Mesothelial cell of epicardium (in vitro differentiated cells): ENCODE data around the gene DENND2C. TPM values are rescaled to one million over a fixed set of nuclear protein-coding genes. Genes with fewer than 3 reads are reported as not detected.

Source experiments
- DNase-seq, 2 experiments: peaks; one replicate each; pipeline ENCODE4 v3.0.0; 2021; ENCODE audit warnings: low spot score in 2 of 2; ENCODE audit not compliant: unreplicated experiment in 2 of 2
- H3K27ac Mint-ChIP-seq: 2 replicates; pipeline ENCODE4 v1.8.0; 2021; ENCODE audit warnings: mixed read lengths
- H3K27me3 Mint-ChIP-seq: 2 replicates; pipeline ENCODE4 v1.8.0; 2021; ENCODE audit warnings: low read depth, mixed read lengths
- H3K36me3 Mint-ChIP-seq: 2 replicates; pipeline ENCODE4 v1.8.0; 2021; ENCODE audit warnings: mixed read lengths
- H3K4me1 Mint-ChIP-seq: 2 replicates; pipeline ENCODE4 v1.8.0; 2021; ENCODE audit warnings: mixed read lengths
- H3K4me3 Mint-ChIP-seq: 2 replicates; pipeline ENCODE4 v1.8.0; 2021; ENCODE audit warnings: mild to moderate bottlenecking, moderate library complexity, mixed read lengths
- H3K9me3 Mint-ChIP-seq: 2 replicates; pipeline ENCODE4 v1.8.0; 2021; ENCODE audit warnings: mixed read lengths
- CTCF ChIP-seq: fragments of 200-600 bp; sonication (generic); IDR thresholded peaks from one replicate; pipeline ENCODE4 v1.5.0; 2021; ENCODE audit warnings: antibody characterized with exemption; ENCODE audit not compliant: unreplicated experiment
- total RNA-seq: library from RNA; stranded (reverse); gene quantifications from 3 replicates; pipeline ENCODE4 v1.2.1, GENCODE V29; 2021

Gene DENND2C, protein sequence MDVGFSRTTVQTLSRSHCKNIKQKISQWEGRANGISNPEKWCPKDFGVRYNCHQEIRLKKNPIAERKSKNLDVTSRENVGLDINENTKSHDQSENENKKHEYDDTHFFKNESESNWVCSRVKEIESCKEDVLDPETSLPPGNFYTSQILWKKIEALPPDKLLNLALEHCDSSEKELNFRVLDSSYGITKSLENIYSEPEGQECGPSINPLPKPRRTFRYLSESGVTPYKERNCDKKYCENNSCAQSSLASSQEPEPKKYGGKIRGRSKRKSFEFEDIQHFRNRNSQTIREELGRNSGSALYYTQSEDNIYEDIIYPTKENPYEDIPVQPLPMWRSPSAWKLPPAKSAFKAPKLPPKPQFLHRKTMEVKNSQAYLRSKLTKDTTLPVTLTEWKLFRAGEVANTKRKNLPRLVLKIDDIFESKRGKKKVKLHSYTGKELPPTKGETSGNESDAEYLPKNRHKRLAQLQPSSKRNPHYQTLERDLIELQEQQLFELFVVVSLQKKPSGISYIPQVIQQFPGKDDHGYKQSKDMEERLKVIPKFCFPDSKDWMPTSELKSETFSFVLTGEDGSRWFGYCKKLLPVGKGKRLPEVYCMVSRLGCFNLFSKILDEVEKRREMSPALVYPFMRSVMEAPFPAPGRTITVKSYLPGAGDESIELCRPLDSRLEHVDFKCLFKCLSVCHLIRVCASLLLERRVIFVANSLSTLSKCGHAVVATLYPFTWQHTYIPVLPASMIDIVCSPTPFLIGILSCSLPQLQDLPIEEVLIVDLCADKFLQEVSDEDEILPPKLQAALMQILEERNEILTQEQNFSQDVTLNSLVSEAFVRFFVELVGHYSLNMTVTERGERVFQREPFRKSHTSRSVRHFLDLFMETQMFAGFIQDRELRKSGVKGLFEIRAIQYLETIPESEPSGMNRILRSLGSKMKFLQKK
- total RNA-seq, result 2.2 to 2.4 TPM (median 2.3 TPM) in 3 replicates

DNA sequence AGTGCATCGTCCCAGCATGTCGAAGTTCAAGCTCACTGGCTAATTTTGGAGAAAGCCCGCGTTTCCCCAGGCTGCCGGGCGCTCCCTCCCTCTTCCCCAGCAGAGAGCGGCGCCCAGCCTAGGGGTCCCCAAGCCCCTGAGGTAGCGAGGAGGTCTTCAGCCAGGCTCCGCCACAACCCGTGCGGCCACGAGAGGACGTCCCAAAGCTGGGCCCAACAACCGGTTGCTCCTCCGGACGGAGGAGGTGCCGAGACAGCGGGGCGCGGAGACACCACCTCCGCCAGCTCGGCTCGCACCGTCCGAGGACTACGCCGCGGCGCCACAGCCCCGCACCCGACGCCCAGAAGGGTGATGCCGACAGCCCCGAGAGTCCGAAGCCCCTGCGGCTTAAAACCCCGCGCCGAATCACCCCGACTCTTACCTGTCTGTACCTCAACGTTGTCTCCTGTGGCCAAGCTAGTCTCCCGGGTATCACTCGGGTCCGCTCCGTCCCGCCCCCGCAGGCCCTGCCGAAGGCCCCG, at the start of gene DENND2C:
DENND2C (minus strand) TSS at position 488 of the 521 bp plus-strand sequence. CDS start 44,065 bp downstream, outside the sequence.
- no peaks in the 10 kb centered on the region for H3K9me3 Mint-ChIP-seq
- peak within 1 kb of the TSS; percentile 79 for H3K27ac Mint-ChIP-seq
- peaks cover 7% of the 10 kb centered on the region for H3K4me1 Mint-ChIP-seq
- no peak for TF ChIP-seq CTCF
- no peak for DNase-seq
- H3K4me3 Mint-ChIP-seq, result peak within 1 kb of the TSS; percentile 87
- no peaks in the 10 kb centered on the region for H3K36me3 Mint-ChIP-seq
- H3K27me3 Mint-ChIP-seq, result peaks cover 40% of the 10 kb centered on the region

GRCh38 chr1:114719424-114719787, 49.6 kb upstream of the DENND2C start:
- H3K27ac Mint-ChIP-seq, result peak overlapping the region; percentile 3

DNA sequence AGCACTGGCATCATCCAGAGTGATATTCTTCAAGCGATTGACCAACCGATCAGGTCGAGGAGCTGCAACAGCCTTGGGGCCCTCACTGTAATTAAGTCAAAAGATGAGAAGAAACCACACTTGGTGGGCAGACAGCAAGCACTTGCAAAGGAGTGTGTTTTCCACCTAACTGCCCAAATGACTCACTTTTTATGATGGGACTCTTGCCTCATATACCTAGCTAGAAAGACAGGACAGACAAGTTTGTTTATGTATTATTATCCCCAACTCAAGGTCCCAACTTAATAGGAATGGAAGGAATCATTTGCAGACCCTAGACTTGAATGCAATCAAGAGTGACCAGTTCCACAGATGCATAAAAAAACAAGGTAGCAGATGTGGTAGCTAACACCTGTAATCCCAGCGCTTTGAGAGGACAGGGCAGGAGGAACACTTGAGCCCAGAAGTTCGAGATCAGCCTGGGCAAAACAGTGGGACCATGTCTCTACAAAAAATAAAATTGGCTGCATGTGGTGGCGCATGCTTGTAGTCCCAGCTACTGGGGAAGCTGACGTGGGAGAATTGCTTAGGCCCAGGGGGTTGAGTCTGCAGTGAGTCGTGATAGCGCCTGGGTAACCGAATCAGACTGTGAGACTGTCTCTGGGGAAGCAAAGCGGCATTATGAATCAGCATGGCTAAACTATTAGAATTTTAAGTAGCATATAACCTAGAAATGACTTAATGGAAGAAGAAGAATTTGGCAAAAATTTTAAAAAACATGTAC, 49.0 kb upstream of the DENND2C start:
- DNase-seq, result no peak
- peak overlapping the region; percentile 23 for H3K27ac Mint-ChIP-seq
- H3K9me3 Mint-ChIP-seq, result no peaks in the 10 kb centered on the region
- no peak for TF ChIP-seq CTCF
- H3K4me3 Mint-ChIP-seq, result no peak overlapping the region
- peaks cover 31% of the 10 kb centered on the region for H3K36me3 Mint-ChIP-seq
- no peaks in the 10 kb centered on the region for H3K27me3 Mint-ChIP-seq
- H3K4me1 Mint-ChIP-seq, result peaks cover 18% of the 10 kb centered on the region

More at GRCh38 chr1:114719424-114719787, 49.6 kb upstream of the DENND2C start:
- Mint-ChIP-seq H3K27me3 (no peaks in the 10 kb centered on the region), H3K36me3 (peaks cover 34% of the 10 kb centered on the region), H3K4me1 (peaks cover 14% of the 10 kb centered on the region), H3K9me3 (no peaks in the 10 kb centered on the region), H3K4me3 (no peak overlapping the region)
- no peak for TF ChIP-seq CTCF
- no peak for DNase-seq

DNA sequence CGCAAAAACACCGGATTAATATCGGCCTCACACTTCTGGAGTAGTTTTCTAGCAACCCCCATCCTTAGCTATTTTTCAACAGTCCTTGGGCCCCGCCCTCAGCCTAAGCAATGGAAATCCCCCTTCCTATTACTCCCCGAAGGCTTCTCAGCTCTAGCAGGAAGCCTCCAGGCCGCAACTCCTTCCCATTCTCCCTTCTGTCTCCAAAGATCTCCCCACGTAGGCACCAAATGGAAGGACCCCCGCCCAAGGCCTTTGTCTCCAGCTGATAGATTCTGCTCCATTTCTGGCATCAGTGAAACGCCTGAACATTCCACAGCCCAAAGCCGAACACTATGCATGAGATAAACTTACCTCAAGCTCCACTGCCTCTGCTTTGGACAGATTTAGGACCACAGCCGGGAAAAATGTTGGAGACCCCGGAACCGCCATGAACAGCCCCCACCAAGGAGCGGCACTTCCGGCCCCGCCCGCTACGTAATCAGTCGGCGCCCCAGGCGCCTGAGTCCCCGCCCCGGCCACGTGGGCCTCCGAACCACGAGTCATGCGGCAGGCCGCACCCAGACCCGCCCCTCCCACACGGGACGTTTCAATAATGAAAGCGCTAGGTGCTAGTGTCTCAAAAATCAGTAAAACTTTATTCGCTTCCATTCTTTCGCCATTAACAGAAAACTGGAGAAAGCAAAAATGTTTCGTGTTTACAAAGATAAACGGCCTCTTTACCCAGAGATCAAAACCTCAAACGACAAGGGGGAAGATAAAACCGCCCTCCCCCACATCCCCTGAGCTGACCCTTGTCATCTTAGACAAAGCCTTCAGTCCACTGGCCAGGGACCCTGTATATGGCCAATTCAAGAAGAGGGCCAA, 46.7 kb upstream of the DENND2C start, which contains the start of gene NRAS:
NRAS (minus strand) TSS at position 468 of the 867 bp plus-strand sequence. CDS start 611 bp downstream, outside the sequence.
- DNase-seq, result peak; percentile 89 to 95
- Mint-ChIP-seq H3K4me3 (peak within 1 kb of the TSS; percentile 96), H3K27me3 (no peaks in the 10 kb centered on the region), H3K36me3 (peaks cover 25% of the 10 kb centered on the region), H3K4me1 (peaks cover 18% of the 10 kb centered on the region), H3K27ac (peak within 1 kb of the TSS; percentile 99), H3K9me3 (no peaks in the 10 kb centered on the region)
- TF ChIP-seq CTCF, result no peak
